Stimulated activated CD8-positive, alpha-beta memory T cell treated with anti-CD3 and anti-CD28 coated beads, Interleukin-15, amount 100 ng/mL, for 24 hours (primary cell): ENCODE results near the gene DNER.
"Not testable (repeated sequence)": the region's sequence is repeated elsewhere in the genome, so short reads cannot be mapped to it uniquely, and the experiment has no call there.

Experiments
- DNase-seq: peaks from one replicate; pipeline ENCODE4 v3.0.0-alpha.2; 2020; ENCODE audit warnings: low read depth

DNER gene

GRCh38 chr2:229620289-229620688 is 94.1 kb downstream of the DNER start:
- DNase-seq: no peak

GRCh38 chr2:229616433-229616832 is 97.9 kb downstream of the DNER start:
- DNase-seq: no peak

GRCh38 chr2:229614021-229614420 is 100.3 kb downstream of the DNER start:
- DNase-seq: not testable (repeated sequence)

GRCh38 chr2:229612384-229612971 is 101.9 kb downstream of the DNER start:
- no peak for DNase-seq

GRCh38 chr2:229611360-229611759 is 103.0 kb downstream of the DNER start:
- DNase-seq: no peak

- no peak for DNase-seq
Measured at GRCh38 chr2:229610872-229611271, 103.5 kb downstream of the DNER start.

- no peak for DNase-seq
Measured at GRCh38 chr2:229610333-229610732, 104.0 kb downstream of the DNER start.

- DNase-seq: no peak
Measured at GRCh38 chr2:229601936-229602335, 112.4 kb downstream of the DNER start.

- DNase-seq: no peak
Measured at GRCh38 chr2:229601396-229601795, 113.0 kb downstream of the DNER start.

- no peak for DNase-seq
Measured at GRCh38 chr2:229598227-229598626, 116.1 kb downstream of the DNER start.

GRCh38 chr2:229596796-229597195 is 117.6 kb downstream of the DNER start:
- DNase-seq: no peak

GRCh38 chr2:229591611-229592010 is 122.7 kb downstream of the DNER start:
- DNase-seq: no peak

GRCh38 chr2:229586746-229587705 is 127.3 kb downstream of the DNER start:
- no peak for DNase-seq

- DNase-seq: no peak
Measured at GRCh38 chr2:229586012-229586411, 128.3 kb downstream of the DNER start.

GRCh38 chr2:229582151-229582550 is 132.2 kb downstream of the DNER start:
- no peak for DNase-seq

GRCh38 chr2:229578052-229578846 is 136.1 kb downstream of the DNER start:
- DNase-seq: no peak

- DNase-seq: no peak
Measured at GRCh38 chr2:229575569-229576315, 138.6 kb downstream of the DNER start.

GRCh38 chr2:229572507-229573271 is 141.7 kb downstream of the DNER start:
- DNase-seq: no peak

- DNase-seq: no peak
Measured at GRCh38 chr2:229571243-229571642, 143.1 kb downstream of the DNER start.

- DNase-seq: no peak
Measured at GRCh38 chr2:229566370-229566769, 148.0 kb downstream of the DNER start.

GRCh38 chr2:229564300-229564907 is 150.0 kb downstream of the DNER start:
- no peak for DNase-seq
